Activated CD8-positive, alpha-beta memory T cell treated with anti-CD3 and anti-CD28 coated beads, Interleukin-2, amount 50 U/mL, for 4 hours (primary cell): ENCODE results near the gene CDH13.

Source experiments
- DNase-seq: peaks from one replicate; pipeline ENCODE4 v3.0.0-alpha.2; 2020

The CDH13 gene

DNA sequence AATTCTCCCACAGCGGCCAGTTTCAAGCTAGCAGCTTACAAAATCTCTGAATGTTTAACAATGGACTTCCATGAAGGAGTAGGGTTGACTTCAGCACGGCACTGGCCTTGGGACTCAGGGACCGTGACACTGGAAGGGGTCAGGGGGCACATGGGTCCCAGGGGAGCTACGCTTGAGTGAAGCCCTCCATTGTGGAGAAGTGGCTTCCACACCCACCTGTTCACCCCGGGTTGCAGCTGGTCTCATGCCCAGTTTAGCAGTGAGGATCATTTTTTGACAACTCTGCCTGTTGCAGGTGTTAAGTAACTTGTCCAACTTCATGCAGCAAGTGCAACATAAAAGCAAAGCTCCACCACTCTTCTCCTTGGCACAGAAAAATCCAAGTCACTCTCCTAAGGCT lies 510.2 kb downstream of the CDH13 start:
- no peak for DNase-seq

DNA sequence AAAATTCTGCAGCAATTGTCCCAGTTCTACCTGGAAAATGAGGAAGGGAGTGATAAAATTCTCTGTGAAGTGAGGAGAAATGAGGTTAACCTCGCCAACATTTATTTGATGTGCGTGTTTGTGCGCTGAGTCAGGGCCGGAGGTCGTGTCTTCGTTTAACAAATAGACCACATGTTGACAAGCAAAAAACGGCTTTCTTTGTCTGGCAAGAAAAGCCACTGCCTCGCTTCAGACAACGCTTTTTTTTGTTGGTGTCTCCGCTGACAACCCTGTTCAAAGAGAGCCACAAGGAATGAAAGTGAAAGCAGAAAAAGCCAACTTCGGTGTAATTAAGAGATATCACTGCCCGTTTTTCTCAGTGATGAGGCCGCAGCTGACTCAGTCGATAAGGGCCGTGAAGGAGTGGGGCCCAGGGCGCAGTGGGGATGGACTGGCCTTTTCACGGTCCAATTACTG lies 510.6 kb downstream of the CDH13 start:
- no peak for DNase-seq

DNA sequence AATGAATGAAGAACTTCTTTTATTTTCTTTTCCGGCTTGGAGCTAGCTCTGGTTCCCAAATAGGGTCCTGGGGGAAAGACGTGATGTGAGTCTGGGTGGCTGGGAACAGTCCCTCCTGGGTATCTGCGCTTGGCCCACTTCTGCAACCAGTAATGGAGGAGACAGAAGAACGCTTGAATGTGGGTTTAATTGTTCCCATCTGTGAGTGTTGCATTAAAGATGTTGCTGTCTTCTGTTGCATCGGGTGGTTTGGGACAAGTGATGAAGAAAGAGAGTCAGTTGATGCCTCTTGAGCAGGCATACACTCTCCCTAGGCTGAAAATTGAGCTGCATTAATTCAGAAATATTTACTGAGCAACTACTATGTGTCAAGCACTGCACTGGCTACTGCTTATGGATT lies 511.1 kb downstream of the CDH13 start:
- DNase-seq = no peak

DNA sequence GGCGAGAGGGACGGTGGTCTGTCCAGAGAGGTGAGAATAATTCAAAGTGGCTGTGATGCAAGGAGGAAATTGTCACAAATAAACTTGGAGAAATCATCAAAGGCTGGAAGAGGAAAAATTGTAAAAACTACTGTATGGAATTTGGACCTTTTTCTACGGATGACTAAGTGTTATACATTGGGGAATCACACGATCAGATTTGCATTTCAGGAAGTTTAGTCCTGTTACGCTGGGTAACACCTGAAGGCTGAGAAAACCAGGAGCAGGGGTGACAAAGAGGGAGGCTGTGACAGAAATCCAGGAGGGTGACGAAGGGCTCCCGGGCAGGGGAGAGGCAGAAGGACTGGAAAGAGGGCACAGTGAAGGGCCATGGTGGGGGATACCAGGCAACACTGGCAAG lies 511.7 kb downstream of the CDH13 start:
- no peak for DNase-seq

DNA sequence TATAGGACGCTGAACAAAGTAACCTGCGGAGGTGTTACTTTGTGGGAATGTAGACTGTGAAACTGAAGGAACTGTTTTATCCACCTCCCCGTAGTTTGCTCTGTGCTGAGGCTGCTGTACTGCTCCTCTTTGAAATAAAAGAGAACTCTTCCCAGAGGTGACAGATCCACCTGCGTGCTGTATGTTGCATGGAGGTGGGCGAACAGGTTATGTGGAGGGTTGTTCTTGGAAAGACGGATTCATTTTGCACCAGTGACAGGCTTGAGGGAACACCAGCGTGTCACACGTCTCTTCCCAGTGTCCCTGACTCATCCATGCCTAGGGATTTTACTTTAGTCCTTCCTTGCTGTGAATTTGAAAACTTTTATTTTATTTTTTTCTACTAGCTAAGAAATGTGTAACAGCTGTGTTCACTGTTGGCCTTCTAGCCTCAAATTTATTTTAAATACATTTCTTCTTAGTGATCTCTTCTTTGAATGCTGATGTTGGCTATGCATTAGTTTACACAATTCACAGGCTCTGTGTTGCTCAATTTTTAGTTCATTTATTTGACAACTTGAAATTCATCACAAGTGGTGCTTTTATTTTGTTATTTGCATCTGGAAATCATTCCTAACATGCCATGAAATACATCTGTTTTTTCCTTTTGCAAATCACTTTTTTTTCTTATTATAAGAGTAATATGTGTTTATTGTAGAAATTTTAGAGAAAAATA lies 512.4 kb downstream of the CDH13 start:
- no peak for DNase-seq

DNA sequence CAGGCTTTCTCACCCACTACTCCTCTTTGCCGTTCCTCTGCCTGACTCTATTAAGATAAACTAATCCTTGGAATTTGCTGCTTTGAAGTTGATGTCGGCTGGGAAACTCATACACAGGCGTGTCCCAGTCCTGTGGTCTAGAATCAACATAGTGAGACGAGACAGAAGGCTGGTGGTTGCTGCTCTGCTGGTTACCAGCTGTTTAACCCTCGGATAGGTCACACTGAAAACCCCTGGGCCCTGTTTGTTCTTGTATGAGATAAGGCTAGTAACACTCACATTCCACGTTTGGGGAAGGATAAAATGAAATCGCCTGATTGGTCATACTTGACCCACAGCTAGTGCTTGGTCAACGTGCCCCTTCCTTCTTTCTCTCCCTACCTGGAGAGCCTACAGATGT lies 517.0 kb downstream of the CDH13 start:
- DNase-seq = no peak

DNA sequence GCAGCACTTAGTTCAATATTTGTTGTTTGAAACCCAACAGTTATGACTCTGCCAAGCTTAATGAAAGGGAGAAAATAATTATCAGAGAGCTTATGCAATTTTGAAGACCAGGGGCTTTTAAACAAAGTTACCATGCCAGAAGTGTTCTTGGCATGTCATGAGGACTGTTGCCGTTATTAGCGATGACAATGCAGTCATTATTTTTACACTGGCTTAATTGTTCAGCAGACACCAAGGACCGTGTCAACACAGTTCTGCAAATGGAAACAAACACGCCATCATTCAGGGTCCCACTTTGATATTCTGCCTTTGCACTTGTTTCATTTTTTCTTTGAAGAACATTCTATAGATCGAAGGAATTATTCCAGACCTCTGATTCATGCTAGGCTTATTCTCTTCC lies 518.5 kb downstream of the CDH13 start:
- DNase-seq = no peak

DNA sequence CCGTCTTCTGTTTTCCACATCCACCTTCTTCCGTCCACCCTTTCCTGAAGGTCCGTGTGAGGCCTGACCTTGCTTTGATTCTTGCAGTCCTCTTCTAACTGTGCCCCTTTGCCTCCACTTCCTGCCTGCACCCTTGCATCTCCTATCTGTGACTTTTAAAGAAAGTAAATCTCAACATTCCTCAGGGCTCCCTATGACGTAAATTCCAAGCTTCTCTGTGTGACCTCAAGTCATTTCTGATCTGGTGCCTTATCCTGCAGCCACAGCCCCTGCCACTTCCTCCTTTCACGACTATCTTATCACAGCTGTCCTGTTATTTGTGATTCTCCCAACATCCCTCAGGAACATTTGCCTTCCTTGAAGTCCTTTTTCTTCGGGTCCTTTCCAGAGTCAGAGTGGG lies 520.5 kb downstream of the CDH13 start:
- no peak for DNase-seq

DNA sequence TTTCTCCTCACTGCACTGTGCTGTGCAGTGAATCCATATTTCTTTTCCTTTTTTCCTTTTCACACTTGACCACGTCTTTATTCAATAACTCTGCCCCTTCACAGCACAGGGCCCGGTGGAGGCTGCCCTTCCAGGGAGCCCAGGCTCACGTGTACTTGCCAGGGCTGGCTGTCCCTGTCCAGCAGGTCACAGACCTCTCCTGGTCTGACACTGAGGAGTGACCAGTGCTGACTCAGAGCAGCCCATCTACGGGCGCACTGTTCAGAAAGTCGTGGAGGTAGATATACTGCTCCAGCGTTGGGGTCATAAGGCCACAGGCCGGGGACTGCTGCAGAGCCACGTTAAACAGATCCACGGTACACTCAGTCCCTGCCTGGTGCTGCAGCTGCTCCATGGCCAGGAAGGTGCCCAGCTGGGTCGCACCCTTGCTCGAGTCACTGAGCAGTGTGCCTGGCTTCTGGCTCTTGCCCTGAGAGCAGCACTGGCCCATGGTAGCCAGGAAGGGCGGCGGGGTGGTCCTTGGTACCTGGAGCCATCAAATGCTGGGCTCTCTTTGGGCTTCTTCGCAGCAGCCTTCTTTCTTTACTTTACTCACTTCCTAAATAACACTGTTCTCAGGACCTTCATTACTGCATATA lies 531.7 kb downstream of the CDH13 start:
- no peak for DNase-seq

DNA sequence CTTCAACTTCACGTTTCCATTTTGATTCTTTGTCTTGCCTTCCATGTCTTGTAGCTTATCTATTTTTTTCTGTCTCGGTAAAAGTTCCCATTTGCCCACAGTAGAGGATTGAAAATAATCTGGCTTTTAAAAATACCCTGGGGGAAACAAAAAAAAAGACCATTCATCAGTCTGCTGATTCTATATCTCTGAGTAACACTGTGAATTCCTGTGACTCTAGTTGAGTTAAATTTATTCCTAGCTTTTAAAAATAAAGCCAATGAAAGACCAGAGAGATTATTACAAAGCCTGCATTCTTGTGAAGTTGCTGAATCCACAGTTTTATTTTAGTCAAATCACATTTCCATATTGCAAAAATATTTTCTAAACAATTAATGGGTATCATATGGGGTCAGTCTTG lies 532.3 kb downstream of the CDH13 start:
- DNase-seq = no peak

DNA sequence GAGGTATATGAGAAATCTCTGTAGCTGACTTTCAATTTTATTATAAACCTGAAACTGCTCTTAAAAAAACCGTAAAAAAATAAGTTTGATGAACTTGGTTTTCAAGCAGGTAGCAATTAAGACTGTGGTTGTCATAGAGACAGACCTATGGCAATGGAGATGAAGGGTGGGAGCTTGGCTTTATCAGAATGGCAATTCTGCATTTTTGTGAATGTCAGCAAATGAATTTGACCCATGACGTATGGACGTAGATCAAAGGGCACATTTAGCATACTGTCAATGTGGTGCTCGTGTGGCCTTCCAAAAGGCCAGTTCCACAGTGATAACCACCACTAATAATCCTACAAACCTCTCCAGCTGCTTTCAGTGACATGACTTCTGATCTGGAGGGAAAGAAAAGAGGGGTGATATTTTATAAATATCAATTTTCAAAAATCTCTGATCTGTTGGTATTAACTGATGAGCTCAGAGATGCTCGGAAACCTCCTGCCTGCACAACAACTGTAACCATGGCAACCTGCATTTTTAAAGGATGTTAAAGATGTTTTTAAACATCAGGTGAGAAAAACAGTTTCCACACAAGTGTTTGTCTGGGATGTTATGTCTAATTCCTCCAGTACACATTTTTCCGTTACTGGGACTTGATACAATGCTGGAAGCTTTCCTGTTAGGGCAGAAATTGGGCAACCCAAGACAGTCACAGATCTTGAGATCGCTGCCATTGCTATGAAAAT lies 533.7 kb downstream of the CDH13 start:
- DNase-seq = no peak

DNA sequence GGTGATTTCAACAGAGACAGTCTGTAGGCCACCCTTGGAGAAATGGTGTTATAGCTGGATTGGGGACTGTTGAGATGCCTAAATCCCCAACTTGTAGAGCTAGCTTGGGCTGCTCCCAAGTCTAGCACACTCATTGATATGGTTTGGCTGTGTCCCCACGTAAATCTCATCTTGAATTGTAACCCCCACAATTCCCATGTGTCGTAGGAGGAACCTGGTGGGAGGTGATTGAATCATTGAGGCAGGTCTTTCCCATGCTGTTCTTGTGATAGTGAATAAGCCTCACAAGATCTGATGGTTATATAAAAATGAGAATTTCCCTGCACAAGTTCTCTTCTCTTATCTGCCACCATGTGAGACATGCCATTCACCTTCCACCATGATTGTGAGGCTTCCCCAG lies 536.0 kb downstream of the CDH13 start:
- DNase-seq = no peak

DNA sequence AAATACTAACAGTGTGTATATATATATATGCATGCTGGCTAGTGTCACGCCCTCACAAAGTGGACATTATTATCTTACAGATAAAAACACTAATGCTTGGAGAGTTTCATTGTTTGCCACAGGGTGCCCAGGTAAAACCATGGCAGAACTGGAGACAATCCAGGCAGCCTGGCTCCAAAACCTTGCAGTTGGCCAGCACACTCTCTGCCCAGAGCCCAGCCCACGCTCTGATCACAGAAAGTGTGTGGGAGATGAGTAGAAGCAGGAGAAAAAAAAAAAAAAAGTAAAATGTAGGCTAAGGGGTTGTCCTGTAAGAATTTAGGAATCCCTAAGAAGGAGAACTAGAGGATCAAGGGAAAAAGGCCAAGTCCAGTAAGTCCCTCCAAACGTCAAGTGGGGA lies 538.0 kb downstream of the CDH13 start:
- DNase-seq = no peak

DNA sequence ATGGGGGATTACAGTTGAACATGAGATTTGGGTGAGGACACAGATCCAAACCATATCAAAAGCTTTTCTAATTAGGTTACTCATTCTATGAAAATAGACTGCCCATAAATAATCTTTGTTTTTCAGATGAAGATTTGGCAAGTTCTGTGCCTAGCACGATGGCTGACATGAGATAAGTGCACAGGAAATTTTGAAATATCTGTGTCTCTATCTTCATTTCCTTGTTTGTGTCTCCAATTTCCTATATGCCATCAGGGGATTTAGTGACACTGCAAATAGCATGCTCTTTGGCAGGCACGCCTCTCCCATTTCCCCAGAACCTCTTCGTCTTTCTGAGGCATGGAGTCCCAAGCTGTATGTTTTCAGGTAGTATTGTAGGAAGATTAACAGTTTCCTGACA lies 544.6 kb downstream of the CDH13 start:
- no peak for DNase-seq

DNA sequence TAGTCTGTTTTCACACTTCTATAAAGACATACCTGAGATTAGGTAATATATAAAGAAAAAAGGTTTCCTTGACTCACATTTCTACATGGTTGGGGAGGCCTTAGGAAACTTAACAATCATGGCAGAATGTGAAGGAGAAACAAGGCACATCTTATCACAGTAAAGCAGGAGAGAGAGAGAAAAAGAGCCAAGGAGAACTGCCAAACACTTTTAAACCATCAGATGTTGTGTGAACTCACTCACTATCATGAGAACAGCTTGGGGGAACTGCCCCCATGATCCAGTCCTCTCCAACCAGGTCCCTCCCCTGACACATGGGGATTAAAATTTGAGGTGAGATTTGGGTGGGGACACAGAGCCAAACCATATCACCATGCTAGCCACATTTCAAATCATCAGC lies 547.9 kb downstream of the CDH13 start:
- DNase-seq = no peak

DNA sequence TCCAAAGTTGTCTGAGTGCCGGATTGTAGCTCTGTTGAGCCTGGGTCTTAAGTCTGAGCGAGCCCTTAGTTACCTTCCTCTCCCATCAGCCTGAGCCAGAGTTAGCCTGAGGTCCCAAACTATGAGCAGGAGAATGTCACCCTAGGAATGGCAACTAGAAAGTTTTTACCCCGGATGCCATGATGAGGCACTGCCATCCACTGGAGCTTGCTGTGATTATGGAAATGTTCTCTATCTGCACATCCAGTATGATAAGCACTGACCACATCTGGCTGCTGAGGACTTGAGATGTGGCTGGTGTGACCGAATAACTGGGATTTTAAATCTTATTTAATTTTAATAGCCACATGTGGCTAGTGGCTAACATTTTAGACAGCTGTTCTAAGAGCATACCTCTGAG lies 550.0 kb downstream of the CDH13 start:
- no peak for DNase-seq

DNA sequence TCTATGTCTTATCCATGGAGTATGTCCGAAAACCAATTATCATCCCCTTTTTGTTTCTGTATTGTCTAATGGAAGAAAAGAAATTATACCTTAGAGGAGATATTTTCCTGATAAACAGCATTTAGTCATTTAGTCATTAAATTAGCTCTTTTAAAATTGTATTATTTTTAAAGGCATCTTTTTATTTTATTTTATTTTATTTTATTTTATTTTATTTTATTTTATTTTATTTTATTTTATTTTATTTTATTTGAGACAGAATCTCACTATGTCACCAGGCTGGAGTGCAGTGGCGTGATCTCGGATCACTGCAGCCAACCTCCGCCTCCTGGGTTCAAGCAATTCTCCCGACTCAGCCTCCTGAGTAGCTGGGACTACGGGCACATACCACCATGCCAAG lies 559.1 kb downstream of the CDH13 start:
- DNase-seq = no peak

DNA sequence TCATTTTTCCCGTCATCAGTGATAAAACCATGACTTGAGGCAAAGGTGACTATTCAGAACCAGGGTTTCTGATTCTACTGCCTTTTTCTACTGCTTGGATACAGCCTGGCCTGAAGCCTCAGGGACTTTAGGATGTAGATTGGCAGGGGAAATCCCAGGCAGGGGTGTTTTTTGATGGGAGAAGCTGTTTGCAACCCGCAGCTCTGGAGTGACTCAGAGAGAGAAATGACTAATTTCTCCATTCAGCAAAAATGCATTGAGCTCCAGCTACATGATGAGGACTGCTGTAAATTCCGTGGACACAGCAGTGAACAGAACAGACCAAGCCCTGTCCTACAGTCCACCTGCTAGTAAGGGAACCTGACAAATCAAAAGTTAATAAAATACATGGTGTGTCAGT lies 560.6 kb downstream of the CDH13 start:
- no peak for DNase-seq

DNA sequence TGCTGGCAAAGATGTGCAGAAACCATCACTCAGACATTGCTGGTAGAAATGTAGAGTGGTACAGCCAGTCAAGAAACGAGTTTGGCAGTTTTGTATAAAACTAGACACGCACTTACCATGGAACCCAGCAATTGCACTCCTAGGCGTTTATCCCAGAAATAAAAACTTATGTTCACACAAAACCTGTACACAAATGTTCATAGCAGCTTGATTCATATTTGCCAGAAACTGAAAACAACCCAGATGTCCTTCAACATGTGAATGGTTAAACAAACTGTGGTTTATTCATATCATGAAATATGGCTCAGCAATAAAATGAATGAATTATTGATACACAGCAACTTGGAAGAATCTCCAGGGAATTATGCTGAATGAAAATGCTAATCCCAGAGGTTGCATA lies 570.0 kb downstream of the CDH13 start:
- DNase-seq = no peak

DNA sequence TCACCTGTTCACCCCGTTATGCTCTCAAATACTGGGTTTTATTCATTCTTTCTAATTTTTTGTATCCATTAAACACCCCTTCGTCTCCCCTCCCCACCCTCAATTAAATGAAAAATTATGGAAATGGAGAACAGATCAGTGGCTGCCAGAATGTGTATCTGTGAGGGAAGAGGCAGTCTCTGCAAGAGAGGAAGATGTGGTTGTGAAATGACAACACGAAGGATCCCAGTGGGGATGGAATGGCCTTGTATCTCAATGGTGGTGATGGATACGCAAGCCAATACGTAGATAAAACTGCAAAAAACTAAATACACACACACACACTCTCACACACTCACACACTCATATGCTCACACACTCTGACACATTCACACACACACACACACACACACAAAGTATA lies 570.7 kb downstream of the CDH13 start:
- DNase-seq = no peak

DNA sequence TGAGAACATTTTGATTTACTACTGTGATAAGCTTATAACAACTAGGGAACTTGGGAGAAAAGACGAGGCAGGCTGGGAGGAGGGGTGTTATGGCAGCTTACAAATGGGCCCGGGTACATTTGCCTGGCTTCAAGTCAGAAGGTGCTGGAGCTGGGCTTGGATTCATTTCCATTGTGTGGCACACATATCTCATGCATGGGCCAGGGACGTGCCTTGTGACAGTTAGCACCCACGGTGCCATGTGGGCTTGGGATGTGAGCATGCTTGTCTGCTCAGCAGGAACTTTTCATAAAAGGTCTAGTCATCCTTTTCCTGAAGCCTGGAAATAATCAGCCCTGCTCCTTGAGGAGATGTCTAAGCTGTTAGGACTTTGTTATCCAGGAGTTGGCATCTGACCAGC lies 572.2 kb downstream of the CDH13 start:
- no peak for DNase-seq

DNA sequence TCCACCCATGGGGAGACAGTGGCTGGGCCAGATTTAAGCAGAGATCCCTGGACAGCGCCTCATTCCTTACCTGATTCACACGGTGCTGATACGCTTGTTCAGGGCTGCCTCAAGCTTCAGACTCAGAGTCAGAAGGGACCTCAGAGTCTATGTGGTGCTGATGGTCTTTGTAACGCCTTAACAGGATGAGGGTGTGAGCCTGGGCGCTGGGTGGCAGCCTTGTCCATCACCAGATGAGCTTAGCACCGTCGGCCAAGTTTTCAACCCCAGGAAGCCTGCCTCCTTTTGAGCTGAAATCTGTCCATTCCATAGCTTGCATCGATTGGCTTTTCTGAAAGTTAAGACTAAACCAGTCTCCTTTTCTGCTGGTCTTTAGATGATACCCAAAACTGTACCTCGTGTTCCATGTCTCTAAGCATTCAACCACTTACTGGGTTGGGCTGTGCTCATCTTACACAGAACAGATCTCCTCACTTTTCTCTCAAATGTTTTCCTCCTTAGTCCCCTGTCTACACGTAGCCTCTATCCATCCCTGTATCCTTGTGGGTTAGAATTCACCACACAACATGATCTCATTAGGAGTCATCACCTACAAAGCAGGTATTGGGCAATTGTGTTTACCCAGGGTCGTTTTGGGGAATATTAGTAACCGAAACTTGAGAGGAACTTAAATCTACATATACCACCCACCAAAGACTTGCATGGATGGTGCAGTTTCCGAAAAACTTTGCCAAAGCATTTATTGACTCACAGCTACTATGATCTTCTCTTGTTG lies 573.4 kb downstream of the CDH13 start:
- no peak for DNase-seq

DNA sequence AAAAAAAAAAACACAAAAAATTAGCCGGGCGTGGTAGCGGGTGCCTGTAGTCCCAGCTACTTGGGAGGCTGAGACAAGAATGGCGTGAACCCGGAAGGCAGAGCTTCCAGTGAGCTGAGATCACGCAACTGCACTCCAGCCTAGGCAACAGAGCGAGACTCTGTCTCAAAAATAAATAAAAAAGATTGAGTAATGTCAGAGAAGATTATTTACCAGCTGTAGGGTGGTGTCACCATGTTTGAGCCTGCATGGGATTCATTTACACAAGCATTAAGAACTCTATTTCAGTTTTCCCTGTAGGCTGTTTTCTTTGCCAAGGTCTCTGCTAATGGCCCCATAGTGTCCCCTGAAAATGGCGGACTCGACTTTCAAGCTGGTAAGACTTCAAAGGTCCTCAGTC lies 575.0 kb downstream of the CDH13 start:
- DNase-seq = no peak

DNA sequence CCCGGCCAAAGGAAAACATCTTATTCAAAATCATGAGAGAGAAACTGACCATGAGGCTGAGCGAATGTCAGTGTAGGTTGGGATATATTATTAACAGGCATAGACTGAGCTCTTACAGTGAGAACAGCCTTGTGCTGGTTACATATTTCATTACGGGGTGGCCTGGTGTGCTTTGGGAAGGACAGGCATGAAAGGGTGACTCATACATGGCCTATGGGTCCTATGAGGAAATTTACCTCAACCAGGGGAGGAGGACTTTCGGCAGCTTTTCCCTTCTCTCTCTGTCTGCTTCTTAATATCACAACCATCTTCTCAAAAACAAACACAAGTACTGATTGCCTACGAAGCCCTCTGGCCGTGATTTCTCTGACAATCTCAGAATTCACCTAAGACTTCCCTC lies 579.1 kb downstream of the CDH13 start:
- no peak for DNase-seq
